Measurements from ENCODE around the gene FAM3D.

The FAM3D gene

DNA sequence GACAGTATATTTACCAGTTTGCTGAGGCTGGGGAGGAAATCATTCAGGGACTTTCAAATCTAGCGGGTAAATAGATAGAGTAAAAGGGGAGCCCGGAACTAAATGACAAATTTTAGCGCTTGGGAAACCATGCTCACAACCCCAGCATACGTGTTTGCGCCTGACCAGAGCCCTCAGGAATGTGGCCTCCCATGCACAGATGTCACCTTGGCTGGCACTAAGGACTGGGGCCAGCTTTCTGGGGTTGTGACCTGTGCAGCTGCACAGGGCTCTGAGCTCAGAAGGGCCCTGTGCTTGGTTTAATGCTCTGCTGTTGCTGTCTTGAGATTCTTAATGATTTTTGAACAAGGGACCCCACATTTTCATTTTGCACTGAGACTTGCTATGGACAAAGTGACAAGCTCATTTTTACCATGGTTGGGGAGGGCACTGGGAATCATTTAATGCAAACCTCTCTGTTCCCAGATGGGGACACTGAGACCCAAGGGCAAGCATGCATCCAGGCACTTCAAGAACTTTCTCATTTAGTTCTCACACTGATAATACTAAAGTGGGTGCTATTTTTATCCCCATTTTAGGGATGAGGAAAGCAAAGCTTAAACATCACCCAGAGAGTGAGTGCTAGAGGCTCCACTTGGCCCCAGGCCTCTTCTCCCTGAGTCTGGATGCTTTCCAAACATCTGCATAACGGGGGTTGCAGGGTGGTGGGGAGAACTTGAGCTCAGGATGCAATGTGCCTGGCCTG, 45.3 kb downstream of the FAM3D start:
- Histone ChIP-seq H3K4me1 (ENCODE audit: insufficient read depth, low read length, poor library complexity, severe bottlenecking) (no peaks in the 10 kb centered on the region), H3K4me2 (ENCODE audit: low read depth, low read length, poor library complexity, severe bottlenecking) (no peak overlapping the region), H3K36me3 (ENCODE audit: insufficient read depth, low read length) (no peaks in the 10 kb centered on the region), H3K27me3 (ENCODE audit: insufficient read depth, low read length, poor library complexity, severe bottlenecking) (no peaks in the 10 kb centered on the region), H3K79me2 (ENCODE audit: insufficient read depth, low read length) (no peaks in the 10 kb centered on the region), H3K9ac (ENCODE audit: low read depth, low read length, poor library complexity, severe bottlenecking) (no peak overlapping the region), H2AFZ (ENCODE audit: low read length) (no peak overlapping the region), H4K20me1 (ENCODE audit: insufficient read depth, low read length, poor library complexity, severe bottlenecking) (no peaks in the 10 kb centered on the region), H3K9me3 (ENCODE audit: insufficient read depth, low read depth, low read length) (no peaks in the 10 kb centered on the region), H3F3A (ENCODE audit: low read depth) (no peaks in the 10 kb centered on the region), H3K9me2 (replicated peaks; ENCODE audit: low read depth, low read length) (no peaks in the 10 kb centered on the region), H3K4me3 (ENCODE audit: low read length, poor library complexity, severe bottlenecking) (no peak overlapping the region)
- no peak for TF ChIP-seq EZH2phosphoT487 (IDR thresholded peaks at IDR 0.05; ENCODE audit: borderline replicate concordance)
- TF ChIP-seq, protein P1, sequence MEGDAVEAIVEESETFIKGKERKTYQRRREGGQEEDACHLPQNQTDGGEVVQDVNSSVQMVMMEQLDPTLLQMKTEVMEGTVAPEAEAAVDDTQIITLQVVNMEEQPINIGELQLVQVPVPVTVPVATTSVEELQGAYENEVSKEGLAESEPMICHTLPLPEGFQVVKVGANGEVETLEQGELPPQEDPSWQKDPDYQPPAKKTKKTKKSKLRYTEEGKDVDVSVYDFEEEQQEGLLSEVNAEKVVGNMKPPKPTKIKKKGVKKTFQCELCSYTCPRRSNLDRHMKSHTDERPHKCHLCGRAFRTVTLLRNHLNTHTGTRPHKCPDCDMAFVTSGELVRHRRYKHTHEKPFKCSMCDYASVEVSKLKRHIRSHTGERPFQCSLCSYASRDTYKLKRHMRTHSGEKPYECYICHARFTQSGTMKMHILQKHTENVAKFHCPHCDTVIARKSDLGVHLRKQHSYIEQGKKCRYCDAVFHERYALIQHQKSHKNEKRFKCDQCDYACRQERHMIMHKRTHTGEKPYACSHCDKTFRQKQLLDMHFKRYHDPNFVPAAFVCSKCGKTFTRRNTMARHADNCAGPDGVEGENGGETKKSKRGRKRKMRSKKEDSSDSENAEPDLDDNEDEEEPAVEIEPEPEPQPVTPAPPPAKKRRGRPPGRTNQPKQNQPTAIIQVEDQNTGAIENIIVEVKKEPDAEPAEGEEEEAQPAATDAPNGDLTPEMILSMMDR (conservative IDR thresholded peaks at IDR 0.05; ENCODE audit: low read length), result no peak

- Histone ChIP-seq H2AFZ (ENCODE audit: low read length) (no peak overlapping the region), H3K79me2 (ENCODE audit: insufficient read depth, low read length) (no peaks in the 10 kb centered on the region), H3K9ac (ENCODE audit: low read depth, low read length, poor library complexity, severe bottlenecking) (no peak overlapping the region), H3K4me2 (ENCODE audit: low read depth, low read length, poor library complexity, severe bottlenecking) (no peak overlapping the region), H3K4me3 (ENCODE audit: low read length, poor library complexity, severe bottlenecking) (no peak overlapping the region), H3K27me3 (ENCODE audit: insufficient read depth, low read length, poor library complexity, severe bottlenecking) (no peaks in the 10 kb centered on the region), H3K9me2 (replicated peaks; ENCODE audit: low read depth, low read length) (no peaks in the 10 kb centered on the region), H3F3A (ENCODE audit: low read depth) (no peaks in the 10 kb centered on the region), H4K20me1 (ENCODE audit: insufficient read depth, low read length, poor library complexity, severe bottlenecking) (no peaks in the 10 kb centered on the region), H3K9me3 (ENCODE audit: insufficient read depth, low read depth, low read length) (no peaks in the 10 kb centered on the region), H3K4me1 (ENCODE audit: insufficient read depth, low read length, poor library complexity, severe bottlenecking) (no peaks in the 10 kb centered on the region), H3K36me3 (ENCODE audit: insufficient read depth, low read length) (no peaks in the 10 kb centered on the region)
- TF ChIP-seq, protein P1 (conservative IDR thresholded peaks at IDR 0.05; ENCODE audit: low read length), result no peak
- TF ChIP-seq EZH2phosphoT487 (IDR thresholded peaks at IDR 0.05; ENCODE audit: borderline replicate concordance), result no peak
Measured at GRCh38 chr3:58620421-58620820, 46.2 kb downstream of the FAM3D start.

- H3K9me2 ChIP-seq (replicated peaks; ENCODE audit: low read depth, low read length), result no peaks in the 10 kb centered on the region
Measured at GRCh38 chr3:58617338-58617761, 49.2 kb downstream of the FAM3D start.

More at GRCh38 chr3:58617338-58617761, 49.2 kb downstream of the FAM3D start:
- no peaks in the 10 kb centered on the region for H3K79me2 ChIP-seq (ENCODE audit: insufficient read depth, low read length)
- H2AFZ ChIP-seq (ENCODE audit: low read length), result no peak overlapping the region
- no peak overlapping the region for H3K4me3 ChIP-seq (ENCODE audit: low read length, poor library complexity, severe bottlenecking)
- no peaks in the 10 kb centered on the region for H4K20me1 ChIP-seq (ENCODE audit: insufficient read depth, low read length, poor library complexity, severe bottlenecking)
- H3K36me3 ChIP-seq (ENCODE audit: insufficient read depth, low read length), result no peaks in the 10 kb centered on the region
- no peaks in the 10 kb centered on the region for H3K4me1 ChIP-seq (ENCODE audit: insufficient read depth, low read length, poor library complexity, severe bottlenecking)
- no peak overlapping the region for H3K4me2 ChIP-seq (ENCODE audit: low read depth, low read length, poor library complexity, severe bottlenecking)
- no peaks in the 10 kb centered on the region for H3K27me3 ChIP-seq (ENCODE audit: insufficient read depth, low read length, poor library complexity, severe bottlenecking)
- H3F3A ChIP-seq (ENCODE audit: low read depth), result no peaks in the 10 kb centered on the region
- no peaks in the 10 kb centered on the region for H3K9me3 ChIP-seq (ENCODE audit: insufficient read depth, low read depth, low read length)
- no peak overlapping the region for H3K9ac ChIP-seq (ENCODE audit: low read depth, low read length, poor library complexity, severe bottlenecking)
- TF ChIP-seq, protein P1 (conservative IDR thresholded peaks at IDR 0.05; ENCODE audit: low read length), result no peak
- no peak for TF ChIP-seq EZH2phosphoT487 (IDR thresholded peaks at IDR 0.05; ENCODE audit: borderline replicate concordance)

All from Loucy (cell line).